ENCODE results near the gene MLLT3. TPM values are rescaled to one million over a fixed set of nuclear protein-coding genes. Genes with fewer than 3 reads are reported as not detected.

Gene MLLT3
- total RNA-seq, 1 donor, result 84.6 TPM

DNA sequence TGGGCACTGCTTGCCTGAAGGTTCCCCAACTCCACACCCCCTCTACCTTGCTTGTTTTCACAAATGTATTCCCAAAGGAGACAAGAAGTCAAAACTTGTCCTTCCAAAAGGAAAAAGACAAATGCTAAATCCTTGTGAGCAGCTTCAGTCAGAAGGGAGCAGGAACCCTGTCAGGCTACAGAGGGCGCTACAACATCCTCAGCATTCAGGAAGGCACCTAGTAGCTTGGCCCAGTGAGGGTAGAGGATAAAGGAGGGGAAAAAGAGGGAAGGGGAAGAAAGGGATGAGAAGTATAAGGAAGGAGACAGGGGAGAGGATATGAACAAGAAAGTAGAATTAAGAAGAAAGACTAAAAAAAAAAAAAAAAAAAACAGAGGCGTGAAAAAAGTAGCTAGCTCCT is 97.5 kb downstream of the MLLT3 start:
- DNase-seq (ENCODE audit: low read depth in 2 of 3, low spot score in 2 of 3), result no peak

DNA sequence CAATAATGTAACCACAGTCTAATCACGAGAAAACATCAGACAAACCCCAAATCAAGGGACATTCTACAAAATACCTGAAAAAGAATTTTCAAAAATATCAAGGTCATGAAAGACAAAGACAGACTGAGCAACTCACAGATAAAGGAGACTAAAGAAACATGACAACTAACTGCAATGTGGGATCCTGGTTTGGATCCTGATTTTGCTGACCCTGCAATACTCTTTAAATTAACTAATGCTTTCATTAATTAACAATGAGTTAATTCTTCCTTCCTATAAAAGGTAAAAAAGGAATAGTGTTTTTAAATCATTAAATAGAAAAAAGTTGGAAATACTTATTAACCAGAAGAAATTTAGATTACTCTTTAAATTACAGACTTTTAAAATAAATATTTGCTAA is 103.6 kb downstream of the MLLT3 start:
- no peak for DNase-seq (ENCODE audit: low read depth in 2 of 3, low spot score in 2 of 3)

DNA sequence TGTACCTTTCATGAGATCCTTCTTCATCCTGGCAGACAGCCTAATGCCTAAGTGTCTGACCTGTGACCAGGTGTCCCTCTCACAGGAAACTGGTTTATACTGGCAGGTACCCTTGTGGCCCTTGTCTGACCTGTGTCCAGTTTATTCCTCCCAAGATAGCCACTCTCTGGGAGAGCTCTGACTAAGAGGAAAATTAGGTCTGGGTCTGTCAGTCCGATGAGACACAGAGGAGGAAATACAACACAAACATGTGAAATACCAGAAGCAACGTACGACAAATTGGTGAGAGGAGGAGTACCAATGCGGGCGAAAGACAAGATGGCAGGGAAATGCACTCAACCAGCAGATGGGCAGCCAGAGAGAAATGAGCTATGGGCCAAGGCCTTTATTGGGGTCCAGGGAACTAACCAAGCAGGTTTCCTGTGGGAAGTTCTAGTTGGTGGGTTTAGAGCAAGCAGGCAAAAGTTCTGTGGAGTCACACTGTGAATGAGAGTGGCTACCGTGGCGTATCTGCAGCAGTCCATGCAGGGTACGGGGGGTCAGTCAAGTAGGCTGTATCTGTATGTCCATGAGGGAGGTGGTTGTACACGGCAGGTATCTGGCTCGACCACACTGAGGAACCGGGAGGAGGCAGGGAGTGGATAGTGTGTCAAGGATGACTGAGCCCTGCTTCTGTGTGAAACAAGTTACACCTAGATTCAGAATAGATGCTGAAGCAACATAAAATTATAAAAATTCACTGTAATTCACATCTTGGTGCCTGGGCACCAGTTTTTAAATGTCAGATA is 109.0 kb downstream of the MLLT3 start:
- no peak for DNase-seq (ENCODE audit: low read depth in 2 of 3, low spot score in 2 of 3)

DNA sequence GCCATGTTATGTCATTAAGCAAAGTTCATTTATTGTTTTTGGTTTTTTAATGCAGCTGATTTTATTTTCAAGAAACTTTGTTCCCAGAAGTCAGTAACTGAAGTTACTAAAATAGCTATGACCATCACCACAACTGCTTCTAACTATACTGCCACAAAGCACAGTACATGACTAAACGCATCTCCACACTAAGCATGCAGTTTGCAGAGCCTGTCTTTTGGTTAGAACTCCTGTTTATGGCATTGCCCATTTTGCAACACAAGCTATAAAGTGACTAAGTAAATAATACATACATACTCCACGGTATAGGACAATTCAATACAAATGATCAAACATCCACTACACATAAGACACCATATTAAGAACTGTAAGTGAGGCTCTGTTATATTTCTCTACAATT is 109.7 kb downstream of the MLLT3 start:
- no peak for DNase-seq (ENCODE audit: low read depth in 2 of 3, low spot score in 2 of 3)

DNA sequence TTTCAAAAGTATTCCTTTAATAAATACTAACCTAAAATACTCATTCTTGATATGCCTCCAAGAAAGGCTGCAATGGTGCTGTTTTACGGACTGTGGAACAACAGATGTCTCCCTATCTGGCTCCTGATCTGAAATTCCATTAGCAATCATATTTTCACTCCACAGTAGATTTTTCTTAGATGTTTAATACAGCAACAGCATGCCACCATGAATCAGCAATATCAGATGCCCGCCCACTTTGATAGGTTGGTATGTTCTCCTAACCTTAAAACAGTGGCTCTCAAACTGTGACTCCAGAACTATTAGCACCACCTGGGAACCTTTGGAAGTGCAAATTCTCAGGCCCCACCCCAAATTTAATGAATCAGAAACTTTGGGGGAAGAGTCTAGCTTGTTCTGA is 110.2 kb downstream of the MLLT3 start:
- peak in 2 of 3 donors; percentile 14 to 33 for DNase-seq (ENCODE audit: low read depth in 2 of 3, low spot score in 2 of 3)

DNA sequence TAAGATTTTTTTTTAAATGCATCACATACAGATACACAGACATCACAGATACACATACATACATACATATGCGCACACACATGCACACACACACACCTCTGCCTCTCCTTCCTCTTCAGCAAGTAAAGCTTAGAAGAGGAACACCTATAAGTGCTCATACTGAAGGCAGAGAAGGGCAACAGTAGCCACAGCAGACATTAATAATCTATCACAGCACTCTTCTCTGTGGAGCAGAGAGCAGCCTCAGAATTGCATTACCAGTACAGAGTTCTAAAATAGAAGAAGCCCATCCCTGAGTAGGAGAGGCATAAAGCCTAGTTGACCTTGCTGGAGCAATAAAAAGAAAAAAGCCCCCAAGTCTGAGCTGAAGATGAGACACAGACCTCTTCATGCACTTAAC is 110.6 kb downstream of the MLLT3 start:
- no peak for DNase-seq (ENCODE audit: low read depth in 2 of 3, low spot score in 2 of 3)

DNA sequence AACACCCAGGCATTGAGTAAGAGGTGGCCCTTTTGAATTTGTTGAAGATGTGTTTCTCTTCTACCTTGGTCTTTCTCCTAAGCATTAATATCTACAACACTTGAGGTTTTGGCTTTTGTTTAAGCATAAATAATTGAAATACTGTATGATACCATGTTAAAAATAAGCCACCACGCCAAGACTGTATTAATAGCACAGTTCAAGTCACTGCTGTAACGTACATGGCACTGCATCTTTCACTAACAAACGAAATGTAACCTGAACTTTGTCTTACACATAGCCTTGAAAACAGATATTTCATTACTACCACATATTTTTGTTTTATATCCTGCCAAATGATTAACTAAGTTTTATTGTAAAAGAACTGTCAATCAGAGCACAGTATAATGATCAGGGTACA is 112.8 kb downstream of the MLLT3 start:
- DNase-seq (ENCODE audit: low read depth in 2 of 3, low spot score in 2 of 3), result no peak

DNA sequence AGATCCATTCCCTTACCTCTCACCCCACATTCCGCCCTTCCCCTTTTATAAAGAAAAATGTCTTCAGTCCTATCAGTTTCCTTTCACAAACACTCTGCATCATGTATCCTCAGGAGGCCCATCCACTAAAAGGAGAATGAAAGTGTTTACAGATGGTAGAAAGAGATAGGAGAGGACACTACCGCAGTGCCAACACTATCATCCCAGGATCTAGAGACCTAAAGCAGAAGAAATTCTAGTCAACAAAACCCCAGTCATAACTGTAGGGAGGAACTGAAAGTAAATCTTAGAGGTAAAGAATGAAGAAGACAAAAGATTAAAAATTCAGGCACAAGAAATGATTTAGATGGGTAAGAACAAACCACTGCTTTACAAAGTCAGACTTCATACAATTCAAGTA is 114.1 kb downstream of the MLLT3 start:
- peak in 2 of 3 donors; percentile 37 to 67 for DNase-seq (ENCODE audit: low read depth in 2 of 3, low spot score in 2 of 3)

DNA sequence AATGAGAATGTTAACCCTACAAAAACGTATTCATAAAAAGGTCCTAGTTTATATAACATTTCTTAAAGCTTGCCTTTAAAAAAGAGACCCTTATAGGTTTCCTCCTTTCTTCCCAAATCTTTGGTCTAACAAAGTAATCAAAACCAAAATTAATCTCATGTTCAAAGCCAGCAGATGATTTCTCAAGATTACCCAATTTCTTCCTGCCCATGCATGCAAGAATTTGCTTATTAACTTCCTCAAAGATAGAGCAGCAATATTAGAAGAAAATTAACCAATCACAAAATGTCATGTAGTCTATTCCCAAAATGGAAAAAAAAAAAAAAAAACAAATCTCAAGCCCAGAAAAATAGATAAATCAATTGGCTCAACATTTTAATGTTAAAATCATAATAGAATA is 114.9 kb downstream of the MLLT3 start:
- DNase-seq (ENCODE audit: low read depth in 2 of 3, low spot score in 2 of 3), result peak in 2 of 3 donors; percentile 31 to 60

DNA sequence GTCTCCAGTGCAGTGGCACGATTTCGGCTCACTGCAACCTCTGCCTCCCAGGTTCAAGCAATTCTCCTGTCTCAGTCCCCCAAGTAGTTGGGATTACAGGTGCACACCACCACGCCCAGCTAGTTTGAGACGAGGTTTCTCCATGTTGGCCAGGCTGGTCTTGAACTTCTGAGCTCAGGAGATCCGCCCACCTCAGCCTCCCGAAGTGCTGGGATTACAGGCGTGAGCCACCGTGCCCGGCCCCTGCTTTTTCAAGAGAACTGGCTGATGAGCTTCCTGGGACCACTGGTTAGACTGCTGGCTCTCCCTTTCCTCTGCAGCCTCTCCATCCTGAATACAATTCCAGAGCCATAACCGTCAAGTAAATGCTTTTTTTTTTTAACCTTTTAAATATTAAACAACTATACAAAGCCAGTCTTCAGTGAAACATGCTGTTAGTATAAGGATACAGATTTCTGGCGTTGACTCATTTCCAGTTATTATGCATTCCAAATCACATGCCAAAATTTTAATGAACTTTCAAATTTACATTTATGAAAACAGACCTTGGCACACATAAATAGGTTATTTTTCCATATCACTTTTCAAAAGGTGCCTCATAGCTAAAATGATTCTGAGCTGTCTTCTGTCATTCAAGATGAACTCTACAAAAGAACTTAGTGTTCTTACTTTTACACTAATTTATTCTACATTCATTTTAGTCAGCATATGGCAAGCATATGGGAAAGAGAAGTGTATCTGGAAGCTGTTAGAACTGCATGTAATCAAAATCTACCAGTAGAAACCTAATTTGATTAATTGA is 116.0 kb downstream of the MLLT3 start:
- no peak for DNase-seq (ENCODE audit: low read depth in 2 of 3, low spot score in 2 of 3)

DNA sequence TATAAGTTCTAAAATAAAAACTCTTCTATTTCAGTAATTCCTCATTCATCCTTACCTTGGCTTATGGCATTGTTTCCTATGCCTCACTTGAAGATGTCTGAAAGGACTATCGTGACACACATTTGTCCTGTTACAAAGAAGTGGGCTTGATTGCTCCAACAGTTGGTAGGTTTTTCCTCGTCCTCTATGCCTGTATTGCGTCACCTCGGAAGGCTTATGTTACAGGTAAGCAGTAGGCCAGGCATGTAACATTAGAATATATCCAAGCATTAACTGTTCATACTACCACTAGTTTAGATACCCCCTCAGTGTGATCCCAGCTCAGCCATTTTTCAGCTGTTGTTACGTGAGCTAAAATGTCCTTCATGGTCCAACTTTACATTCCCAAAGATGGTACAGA is 116.7 kb downstream of the MLLT3 start:
- no peak for DNase-seq (ENCODE audit: low read depth in 2 of 3, low spot score in 2 of 3)

DNA sequence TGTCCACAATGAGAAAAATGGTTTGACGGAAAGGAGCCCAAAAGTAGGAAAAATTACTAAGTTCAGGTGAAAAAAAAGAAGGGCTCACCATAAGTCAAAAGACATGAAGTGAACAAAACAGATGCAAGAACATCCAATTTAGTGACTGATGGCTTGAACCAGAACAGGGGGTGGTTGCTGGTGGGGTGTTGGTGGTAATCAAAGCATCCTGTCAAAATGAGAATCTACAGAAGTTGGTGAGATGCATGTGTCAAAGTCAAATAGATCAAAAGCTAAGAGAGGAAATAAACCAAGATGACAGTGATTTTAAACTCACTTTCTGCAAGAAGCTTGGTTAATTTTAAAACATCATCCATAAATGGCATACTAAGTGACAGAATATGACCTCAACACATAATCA is 117.4 kb downstream of the MLLT3 start:
- DNase-seq (ENCODE audit: low read depth in 2 of 3, low spot score in 2 of 3), result no peak

DNA sequence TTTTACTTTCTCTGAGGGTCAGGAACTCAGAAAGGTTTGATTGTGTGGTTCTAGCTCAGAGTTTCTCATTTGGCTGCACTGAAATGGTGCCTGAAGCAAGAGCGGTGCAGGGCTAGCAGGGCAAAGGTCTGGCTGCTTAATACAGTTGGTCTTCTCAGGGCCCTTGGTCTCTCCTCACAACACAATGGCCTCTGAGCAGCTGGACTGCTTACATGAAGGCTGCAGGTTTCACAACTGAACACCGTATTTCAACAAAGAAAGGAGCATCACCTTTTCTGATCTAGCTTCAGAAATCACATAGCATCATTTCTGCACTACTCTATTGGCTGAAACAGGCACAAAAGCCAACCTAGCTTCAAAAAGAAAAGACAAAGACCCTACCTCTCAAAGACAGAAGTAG is 122.2 kb downstream of the MLLT3 start:
- DNase-seq (ENCODE audit: low read depth in 2 of 3, low spot score in 2 of 3), result no peak

DNA sequence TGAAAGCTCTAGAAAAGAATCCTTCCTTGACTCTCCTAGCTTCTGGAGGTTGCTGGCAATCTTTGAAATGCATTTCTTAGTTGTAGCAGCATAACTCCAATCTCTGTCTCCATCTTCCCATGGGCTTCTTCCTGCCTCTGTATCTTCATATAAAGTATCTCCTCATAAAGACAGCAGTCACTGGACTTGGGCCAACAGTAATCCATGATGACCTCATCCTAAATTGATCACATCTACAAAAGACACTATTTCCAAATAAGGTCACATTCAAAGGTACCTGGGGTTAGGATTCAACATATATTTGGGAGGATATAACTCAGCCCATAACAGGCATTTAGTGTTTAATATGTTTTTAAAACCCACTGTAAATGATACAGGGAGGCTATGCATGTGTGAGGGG is 123.3 kb downstream of the MLLT3 start:
- DNase-seq (ENCODE audit: low read depth in 2 of 3, low spot score in 2 of 3), result no peak

DNA sequence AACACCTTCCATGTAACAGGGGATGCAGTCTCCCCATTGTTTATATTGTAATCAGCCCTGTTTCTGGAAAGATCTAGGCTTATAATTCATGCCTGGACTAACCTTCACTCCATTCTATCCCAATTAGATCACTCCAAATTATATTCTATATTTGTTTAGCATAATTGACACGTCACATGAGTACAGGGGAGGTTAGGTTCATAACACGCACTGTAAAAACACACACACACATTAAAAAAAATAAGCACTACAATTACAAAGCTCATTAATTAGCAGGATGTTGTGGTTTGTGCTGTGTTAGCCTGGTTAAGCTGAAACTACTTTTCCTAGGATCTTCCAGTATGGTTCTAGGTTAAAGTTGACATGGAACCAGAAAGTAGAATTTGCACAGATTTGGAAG is 126.0 kb downstream of the MLLT3 start:
- no peak for DNase-seq (ENCODE audit: low read depth in 2 of 3, low spot score in 2 of 3)

DNA sequence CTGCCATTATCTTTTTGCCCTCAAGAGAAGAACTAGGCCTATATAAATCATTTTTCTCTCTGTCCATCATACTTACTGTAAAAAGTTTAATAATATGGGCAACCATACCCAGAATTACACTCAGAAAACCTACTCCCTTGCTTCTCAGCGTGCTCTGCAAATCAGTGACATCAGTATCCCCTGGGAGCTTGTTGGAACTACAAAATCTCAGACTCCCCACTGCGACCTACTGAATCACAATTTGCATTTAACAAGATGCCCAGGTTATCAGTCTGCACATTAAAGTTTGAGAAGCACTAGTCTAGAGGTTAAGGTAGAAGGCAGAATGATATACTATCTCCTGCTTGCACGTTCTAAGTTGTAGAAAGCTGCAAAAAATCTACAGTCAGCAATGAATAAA is 127.2 kb downstream of the MLLT3 start:
- DNase-seq (ENCODE audit: low read depth in 2 of 3, low spot score in 2 of 3), result no peak

DNA sequence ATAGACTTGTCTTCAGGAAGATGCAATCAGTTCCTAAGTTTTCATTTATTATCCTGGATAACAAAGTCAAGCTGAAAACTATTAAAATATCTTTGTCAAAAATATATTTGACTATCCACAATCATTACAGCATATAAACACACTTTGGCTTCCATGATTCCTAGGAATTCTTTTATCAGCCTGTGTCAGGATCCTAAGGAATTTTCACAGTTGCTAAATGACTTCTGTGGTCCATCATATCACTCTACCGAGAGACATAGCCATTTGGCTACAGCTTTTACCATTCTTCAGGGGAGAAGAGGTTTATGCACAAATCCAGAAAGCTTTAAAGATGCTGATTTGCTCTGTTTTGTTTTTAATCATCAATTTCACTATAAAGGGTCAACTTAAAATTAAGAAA is 128.3 kb downstream of the MLLT3 start:
- no peak for DNase-seq (ENCODE audit: low read depth in 2 of 3, low spot score in 2 of 3)

DNA sequence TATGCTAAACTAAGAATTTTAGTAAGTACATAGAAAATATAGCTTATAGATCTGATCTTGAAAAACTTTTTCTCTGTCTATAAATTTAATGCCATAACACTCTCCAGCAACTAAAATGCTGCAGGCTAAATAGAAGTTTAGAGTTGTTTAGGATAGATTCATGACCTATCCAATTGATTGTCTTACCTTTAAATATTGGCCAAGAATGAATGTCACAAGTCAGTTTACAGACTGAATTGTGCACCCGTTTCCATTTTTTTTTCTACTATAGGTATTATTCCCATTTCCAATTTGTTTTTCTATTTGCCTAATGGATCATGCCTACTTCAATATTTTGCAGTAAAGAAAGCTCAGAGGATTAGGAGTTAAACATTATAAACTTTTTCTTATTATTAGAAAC is 129.5 kb downstream of the MLLT3 start:
- no peak for DNase-seq (ENCODE audit: low read depth in 2 of 3, low spot score in 2 of 3)

DNA sequence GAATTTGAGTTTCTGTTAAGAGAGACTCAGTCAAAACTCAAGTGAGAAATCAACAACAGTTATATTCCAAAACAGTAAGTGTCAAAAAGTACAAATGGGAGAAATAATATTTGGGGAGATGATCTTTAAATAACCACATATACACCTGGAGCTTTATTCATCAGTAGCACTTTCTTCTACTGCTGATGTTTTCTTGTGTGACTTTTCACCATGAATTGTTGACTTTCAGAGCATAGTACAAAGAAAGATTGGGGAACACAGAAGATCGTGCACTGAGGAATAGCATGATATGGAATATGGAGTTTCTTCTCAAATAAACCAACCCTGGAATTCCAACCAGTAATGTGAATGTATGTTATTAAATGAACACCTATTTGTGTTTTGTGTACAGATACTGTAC is 130.7 kb downstream of the MLLT3 start:
- no peak for DNase-seq (ENCODE audit: low read depth in 2 of 3, low spot score in 2 of 3)

DNA sequence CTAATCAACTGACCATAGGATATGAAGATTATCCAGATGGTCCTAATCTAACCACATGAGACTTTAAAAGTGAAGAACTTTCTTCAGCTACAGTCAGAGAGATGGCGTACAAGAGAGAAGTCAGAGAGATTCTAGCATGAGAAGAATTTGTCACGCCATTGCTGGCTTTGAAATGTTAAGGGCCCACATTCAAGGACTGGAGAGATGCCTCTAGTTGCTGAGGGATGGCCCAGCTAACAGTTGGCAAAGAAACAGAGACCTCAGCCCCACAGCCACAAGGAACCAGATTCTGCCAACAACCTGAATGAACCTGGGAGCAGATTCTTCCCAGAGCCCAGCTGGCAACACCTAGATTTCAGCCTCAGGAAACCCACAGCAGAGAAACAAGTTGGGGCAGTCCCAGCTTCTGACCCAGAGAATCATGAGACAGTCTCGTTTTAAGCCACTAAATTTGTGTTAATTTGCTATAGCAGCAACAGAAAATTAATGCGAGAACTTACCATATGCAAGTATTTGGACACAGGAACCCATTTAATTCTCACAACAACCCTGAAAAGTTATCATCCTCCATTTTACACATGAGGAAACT is 132.0 kb downstream of the MLLT3 start:
- no peak for DNase-seq (ENCODE audit: low read depth in 2 of 3, low spot score in 2 of 3)

DNA sequence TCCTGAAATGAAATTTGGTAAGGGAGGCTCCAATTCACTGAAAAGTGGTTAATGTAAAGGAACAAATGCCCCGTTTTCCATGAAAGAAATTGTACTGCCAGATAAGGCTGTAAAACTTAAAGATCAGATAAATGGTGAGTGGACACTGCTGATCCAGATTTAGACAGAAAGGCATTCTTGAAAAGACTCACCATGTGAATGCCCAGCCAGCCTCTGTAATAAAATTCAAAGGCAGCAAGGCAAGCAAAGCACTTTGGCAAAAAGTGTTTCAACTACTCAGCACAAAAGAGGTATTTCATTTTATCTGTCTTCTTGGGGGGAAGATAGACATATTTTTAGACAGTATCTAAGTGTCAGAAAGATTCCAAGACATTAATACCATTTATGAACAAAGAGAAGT is 133.6 kb downstream of the MLLT3 start:
- no peak for DNase-seq (ENCODE audit: low read depth in 2 of 3, low spot score in 2 of 3)

DNA sequence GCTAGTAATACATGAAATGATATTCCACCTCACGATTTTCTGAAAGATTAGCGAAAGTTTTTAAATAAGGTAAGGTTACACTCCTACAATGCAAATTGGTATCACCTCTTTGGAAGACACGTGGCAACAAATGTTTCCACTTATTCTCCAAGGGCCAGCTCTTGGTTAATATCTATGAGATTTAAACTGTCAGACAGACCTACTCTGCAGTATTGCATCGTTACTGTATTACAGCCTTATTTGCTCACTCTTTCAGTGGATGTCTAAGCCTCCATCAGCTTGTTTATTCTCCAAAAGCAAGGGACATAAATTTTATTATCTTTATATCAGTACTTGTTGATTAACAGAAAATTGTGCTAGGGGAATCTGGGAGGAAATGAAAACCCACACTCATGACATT is 135.7 kb downstream of the MLLT3 start:
- DNase-seq (ENCODE audit: low read depth in 2 of 3, low spot score in 2 of 3), result no peak

Measured in hematopoietic multipotent progenitor cell (in vitro differentiated cells).